Esophagus muscularis mucosa (tissue), 4 donors: ENCODE results near the gene MYO6. TPM values are rescaled to one million over a fixed set of nuclear protein-coding genes. Genes with fewer than 3 reads are reported as not detected.

Experiments
- DNase-seq: peaks from one replicate; pipeline ENCODE4 v3.0.0-alpha.2; 2017; ENCODE audit errors: extremely low spot score
- H3K27ac ChIP-seq, 4 donors: fragments of 200-600 bp; sonication (generic); replicated peaks in 1 of 4; 1 replicate in 3 of 4; 2 replicates in 1 of 4; pipeline ENCODE4 v1.5.1; 2016 to 2019; ENCODE audit warnings: mild to moderate bottlenecking in 1 of 4
- H3K27me3 ChIP-seq, 4 donors: fragments of 200-600 bp; sonication (generic); one replicate each; pipeline versions ENCODE4 v1.5.1 to v1.6.0; 2016 to 2019
- H3K36me3 ChIP-seq, 4 donors: fragments of 200-600 bp; sonication (generic); one replicate each; pipeline ENCODE4 v1.5.1; 2016 to 2019
- H3K4me1 ChIP-seq, 4 donors: fragments of 200-600 bp; sonication (generic); one replicate each; pipeline ENCODE4 v1.5.1; 2016 to 2019
- H3K4me3 ChIP-seq, 4 donors: fragments of 200-600 bp; sonication (generic); 1 replicate in 2 of 4; 2 replicates in 2 of 4; pipeline ENCODE4 v1.5.1; 2016 to 2019; ENCODE audit warnings: mild to moderate bottlenecking in 4 of 4, moderate library complexity in 1 of 4
- H3K9me3 ChIP-seq, 4 donors: fragments of 200-600 bp; sonication (generic); 1 replicate in 3 of 4; 2 replicates in 1 of 4; pipeline ENCODE4 v1.5.1; 2016 to 2019
- CTCF ChIP-seq, 3 experiments: fragments of 200-600 bp in 2 of 3; fragments of 450-650 bp in 1 of 3; sonication (generic) in 2 of 3; IDR thresholded peaks; one replicate each; pipeline ENCODE4 v1.5.1; 2017 to 2019; ENCODE audit warnings: antibody characterized with exemption in 3 of 3, mild to moderate bottlenecking in 2 of 3, moderate library complexity in 1 of 3
- EP300 ChIP-seq: sonication (generic); formaldehyde crosslinking; IDR thresholded peaks from one replicate; pipeline ENCODE4 v1.6.1; 2017; ENCODE audit warnings: antibody characterized with exemption
- POLR2A ChIP-seq: fragments of 450-650 bp; IDR thresholded peaks from one replicate; pipeline ENCODE4 v1.6.1; 2017; ENCODE audit warnings: antibody characterized with exemption, moderate library complexity, mild to moderate bottlenecking, low read depth
- POLR2AphosphoS5 ChIP-seq, 2 donors: sonication (generic); formaldehyde crosslinking; IDR thresholded peaks; one replicate each; pipeline ENCODE4 v1.6.1; 2017; ENCODE audit warnings: antibody characterized with exemption in 2 of 2
- WGBS: methylation state at CpG from one replicate; pipeline ENCODE4 v1.1.5; 2018; 5-methylcytosine and 5-hydroxymethylcytosine counted together
- intact Hi-C: fragments of 100-400 bp; cut with DNase I; formaldehyde crosslinking; loops from one replicate; pipeline ENCODE4 v1.15.1; 2023
- total RNA-seq, 4 donors: library from RNA; depleted of rRNA; stranded (reverse); fragments of >200 nt; gene quantifications; one replicate each; pipeline versions ENCODE4 v1.1.0 to v1.2.1, GENCODE V29; 2016

The MYO6 gene
- total RNA-seq, 4 donors from 2014 or later, result 9.6 to 14.1 (median 12.3) TPM

DNA sequence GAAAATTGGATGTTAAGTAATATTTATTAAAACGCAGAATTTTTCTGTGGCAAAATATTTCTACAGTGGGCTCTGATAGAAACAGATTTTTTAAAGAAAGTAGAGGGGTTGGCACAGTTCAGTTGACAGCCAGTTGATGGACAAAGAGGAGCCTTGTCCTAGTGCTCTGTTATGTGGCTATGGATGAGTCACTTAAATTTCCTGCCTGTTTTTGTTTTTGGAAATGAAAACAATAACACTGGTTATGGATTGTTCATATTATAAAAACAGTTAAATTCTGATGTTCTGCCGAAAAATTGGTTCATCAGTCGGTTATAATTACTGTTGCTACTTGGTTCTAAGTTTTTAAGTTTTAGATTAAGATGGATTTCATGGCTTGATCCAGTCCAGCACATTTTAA, 42.8 kb downstream of the MYO6 start:
- Histone ChIP-seq H3K4me3 (no peak overlapping the region), H3K9me3 (no peaks in the 10 kb centered on the region), H3K27me3 (no peaks in the 10 kb centered on the region), H3K36me3 (no peaks in the 10 kb centered on the region), H3K4me1 (peaks cover 0 to 18% (median 8%) of the 10 kb centered on the region in 4 donors), H3K27ac (no peak overlapping the region)
- intact Hi-C loops, result no loop called here
- DNase-seq, result no peak
- TF ChIP-seq POLR2A, result no peak
- TF ChIP-seq EP300, result no peak
- no peak for TF ChIP-seq POLR2AphosphoS5 (IDR thresholded peaks at IDR 0.05)
- TF ChIP-seq CTCF (IDR thresholded peaks at IDR 0.05), result no peak
- 66% methylated on average over 3 of the region's 3 CpGs for WGBS

- intact Hi-C loops, result no loop called here
- Histone ChIP-seq H3K9me3 (no peaks in the 10 kb centered on the region), H3K4me3 (no peak overlapping the region), H3K27me3 (no peaks in the 10 kb centered on the region), H3K36me3 (no peaks in the 10 kb centered on the region), H3K27ac (no peak overlapping the region), H3K4me1 (peaks cover 0 to 25% (median 15%) of the 10 kb centered on the region in 4 donors)
- no peak for DNase-seq
- TF ChIP-seq CTCF (IDR thresholded peaks at IDR 0.05), result no peak
- no peak for TF ChIP-seq EP300
- no peak for TF ChIP-seq POLR2A
- TF ChIP-seq POLR2AphosphoS5 (IDR thresholded peaks at IDR 0.05), result no peak
- 84% methylated on average over 4 of the region's 4 CpGs for WGBS
Observed at GRCh38 chr6:75794351-75794846, 45.4 kb downstream of the MYO6 start.

DNA sequence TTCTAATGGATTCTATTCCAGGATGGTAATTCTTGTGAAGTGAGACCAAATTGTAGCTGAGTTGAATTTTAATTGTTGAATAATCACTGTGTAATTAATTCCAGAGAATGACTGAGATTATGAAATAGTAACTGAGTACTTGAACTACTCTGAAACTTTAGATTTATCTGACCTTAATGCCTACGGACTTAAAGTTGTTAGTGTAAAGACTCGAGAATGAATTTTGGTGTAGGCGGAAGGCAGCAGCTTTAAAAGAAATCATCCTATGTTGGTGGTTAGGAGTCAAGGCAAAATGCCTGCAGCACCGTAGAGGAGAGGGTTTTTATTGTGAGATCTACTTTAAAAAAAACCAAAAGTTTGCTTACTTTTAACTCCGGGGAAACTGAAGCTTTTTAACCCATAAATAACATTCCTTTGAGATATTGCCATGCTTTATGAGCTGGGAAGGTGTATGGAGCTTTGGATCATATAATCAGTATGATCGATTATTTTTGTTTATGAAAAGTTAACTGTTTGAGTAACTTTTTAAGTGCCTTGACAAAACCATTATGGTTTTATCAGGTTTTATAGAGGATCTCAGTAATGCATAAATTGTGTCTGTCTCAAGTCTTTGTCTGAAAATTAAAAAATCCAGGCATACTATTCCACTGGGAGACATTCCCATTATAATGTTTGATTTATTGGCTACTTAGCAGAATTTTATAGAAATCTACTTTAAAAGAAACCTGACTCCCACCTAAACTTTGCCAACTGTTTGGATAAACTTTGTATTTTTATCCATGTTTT, 46.1 kb downstream of the MYO6 start:
- H3K9me3 ChIP-seq, result no peaks in the 10 kb centered on the region
- intact Hi-C loops, result no loop called here
- H3K36me3 ChIP-seq, result no peaks in the 10 kb centered on the region
- H3K4me1 ChIP-seq, result peaks cover 0 to 25% (median 15%) of the 10 kb centered on the region in 4 donors
- WGBS, result 65% methylated on average over 6 of the region's 6 CpGs
- H3K27ac ChIP-seq, result no peak overlapping the region
- H3K4me3 ChIP-seq, result no peak overlapping the region
- TF ChIP-seq POLR2A, result no peak
- TF ChIP-seq CTCF (IDR thresholded peaks at IDR 0.05), result no peak
- no peak for TF ChIP-seq EP300
- TF ChIP-seq POLR2AphosphoS5 (IDR thresholded peaks at IDR 0.05), result no peak
- DNase-seq, result no peak
- no peaks in the 10 kb centered on the region for H3K27me3 ChIP-seq

- DNase-seq, result no peak
- H3K4me3 ChIP-seq, result no peak overlapping the region
Observed at GRCh38 chr6:75796723-75797122, 47.7 kb downstream of the MYO6 start.

More at GRCh38 chr6:75796723-75797122, 47.7 kb downstream of the MYO6 start:
- no peaks in the 10 kb centered on the region for H3K27me3 ChIP-seq
- H3K27ac ChIP-seq, result no peak overlapping the region
- intact Hi-C loops, result no loop called here
- TF ChIP-seq POLR2A (no peak), EP300 (no peak), CTCF (IDR thresholded peaks at IDR 0.05) (no peak), POLR2AphosphoS5 (IDR thresholded peaks at IDR 0.05) (no peak)
- WGBS, result 89% methylated on average over 1 of the region's 1 CpG
- no peaks in the 10 kb centered on the region for H3K36me3 ChIP-seq
- peaks cover 0 to 25% (median 15%) of the 10 kb centered on the region in 4 donors for H3K4me1 ChIP-seq
- no peaks in the 10 kb centered on the region for H3K9me3 ChIP-seq
